ENCODE results near the gene MBNL1.

MBNL1 gene

GRCh38 chr3:152466784-152467183 is 198.1 kb downstream of the MBNL1 start:
- H3K4me3 ChIP-seq (ENCODE audit: low read depth, low read length), result no peak overlapping the region

DNA sequence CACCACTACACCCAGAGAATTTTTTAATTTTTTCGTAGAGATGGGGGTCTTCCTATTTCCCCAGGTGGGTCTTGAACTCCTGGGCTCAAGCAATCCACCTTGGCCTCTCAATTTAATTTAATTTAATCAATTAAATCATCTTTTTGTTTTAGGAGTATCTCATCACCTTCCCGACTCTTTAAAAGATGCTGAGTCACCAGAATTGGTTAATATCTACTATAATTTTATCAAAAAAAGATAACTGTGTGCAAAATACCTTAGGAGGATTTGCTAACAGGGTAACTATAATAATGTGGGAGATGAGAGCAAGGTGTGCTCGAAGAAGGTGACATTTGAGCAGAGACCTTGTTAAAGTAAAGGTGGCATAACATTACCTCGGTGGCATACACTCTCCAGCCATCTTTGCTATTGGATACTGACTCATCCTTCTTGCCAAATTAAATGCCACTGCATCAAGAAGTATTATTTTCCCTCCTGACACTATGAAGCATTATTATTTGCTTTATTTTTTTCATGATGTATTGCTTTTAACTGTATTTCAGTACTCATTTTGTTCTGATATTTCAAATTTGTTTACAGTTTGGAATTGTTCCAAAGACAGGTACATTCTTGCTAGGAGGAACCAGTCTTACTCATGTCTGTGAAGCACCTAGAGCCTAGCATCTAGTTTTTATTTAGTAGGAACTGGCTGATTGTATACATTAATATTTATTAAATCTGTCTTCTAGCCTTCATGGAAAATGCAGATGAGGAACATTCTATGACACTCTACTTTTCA is 200.7 kb downstream of the MBNL1 start:
- H3K4me3 ChIP-seq (ENCODE audit: low read depth, low read length), result no peak overlapping the region

GRCh38 chr3:152470095-152470494 is 201.4 kb downstream of the MBNL1 start:
- no peak overlapping the region for H3K4me3 ChIP-seq (ENCODE audit: low read depth, low read length)

DNA sequence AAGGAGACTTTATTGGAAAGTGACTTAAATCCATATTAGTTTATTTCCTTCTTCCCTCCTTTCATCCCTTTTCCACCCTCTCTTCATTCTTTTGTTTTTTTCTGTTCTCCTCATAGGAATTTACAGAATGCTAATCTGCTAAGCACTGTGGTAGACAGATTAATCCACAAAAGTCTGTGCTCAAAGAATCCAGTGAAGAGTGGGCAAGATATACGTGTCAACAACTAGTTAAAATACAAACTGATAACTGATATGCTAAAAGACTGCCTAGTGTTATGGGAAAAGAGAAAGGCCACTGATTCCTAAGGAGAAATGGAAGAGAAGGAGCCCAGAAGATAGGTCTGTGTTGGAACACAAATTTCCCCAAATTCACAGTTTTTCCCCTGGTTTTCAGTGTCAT is 202.2 kb downstream of the MBNL1 start:
- no peak overlapping the region for H3K4me3 ChIP-seq (ENCODE audit: low read depth, low read length)

GRCh38 chr3:152471814-152472671 is 203.3 kb downstream of the MBNL1 start:
- no peak overlapping the region for H3K4me3 ChIP-seq (ENCODE audit: low read depth, low read length)

DNA sequence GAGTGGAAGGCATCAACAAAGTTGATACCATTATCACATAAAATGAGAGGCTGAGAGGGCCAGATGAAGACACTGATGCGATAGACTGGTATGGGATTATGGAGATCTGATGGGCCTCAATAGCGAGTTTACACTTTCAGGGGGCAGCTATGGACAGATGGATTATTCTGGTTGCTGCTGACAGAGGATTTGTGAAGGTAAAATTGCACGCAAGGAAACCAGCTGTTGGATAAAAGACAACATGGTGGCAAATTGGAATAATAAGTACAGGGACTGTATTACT is 203.9 kb downstream of the MBNL1 start:
- no peak overlapping the region for H3K4me3 ChIP-seq (ENCODE audit: low read depth, low read length)

- no peak overlapping the region for H3K4me3 ChIP-seq (ENCODE audit: low read depth, low read length)
These were observed 205.9 kb downstream of the MBNL1 start for GRCh38 chr3:152474585-152474984.

GRCh38 chr3:152477422-152477821 is 208.7 kb downstream of the MBNL1 start:
- H3K4me3 ChIP-seq (ENCODE audit: low read depth, low read length), result no peak overlapping the region

- H3K4me3 ChIP-seq (ENCODE audit: low read depth, low read length), result no peak overlapping the region
These were observed 211.7 kb downstream of the MBNL1 start for GRCh38 chr3:152480282-152480953.

DNA sequence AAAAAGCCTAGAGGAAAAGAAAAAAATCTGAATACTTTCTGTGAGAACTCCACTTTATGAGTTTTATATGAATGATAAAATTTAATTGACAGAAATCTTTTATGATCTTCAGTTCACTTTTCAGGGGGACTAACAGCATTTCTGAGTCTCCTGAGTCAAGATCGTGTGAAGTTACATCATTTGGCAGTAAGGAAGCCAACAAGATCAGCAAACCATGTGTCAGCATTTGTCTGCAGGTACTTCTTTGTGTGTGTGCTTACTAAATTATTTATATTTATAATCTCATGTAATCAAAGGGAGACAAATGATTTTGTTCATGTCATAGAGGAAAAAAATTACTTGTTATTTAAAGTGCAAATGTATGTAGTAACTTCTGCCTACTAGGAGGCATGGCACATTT is 217.6 kb downstream of the MBNL1 start:
- no peak overlapping the region for H3K4me3 ChIP-seq (ENCODE audit: low read depth, low read length)

DNA sequence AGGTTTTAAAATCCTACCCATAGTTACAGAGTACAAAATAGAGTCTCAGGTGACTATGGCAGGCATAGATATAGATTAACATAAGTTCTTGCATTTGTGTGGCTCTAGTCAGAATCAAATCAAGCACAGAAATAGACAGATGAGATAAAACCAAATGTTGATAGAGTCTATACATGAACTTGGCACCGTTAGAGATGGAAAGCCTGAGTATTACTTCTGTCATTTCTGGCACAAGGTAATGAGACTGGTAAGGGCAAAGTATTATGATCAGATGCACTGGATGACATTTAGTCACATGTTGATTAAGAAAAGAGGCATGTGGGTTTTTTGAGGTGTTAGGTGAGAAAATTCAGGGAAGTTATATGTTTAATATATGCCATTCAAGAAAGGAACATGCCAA is 219.7 kb downstream of the MBNL1 start:
- no peak overlapping the region for H3K4me3 ChIP-seq (ENCODE audit: low read depth, low read length)

DNA sequence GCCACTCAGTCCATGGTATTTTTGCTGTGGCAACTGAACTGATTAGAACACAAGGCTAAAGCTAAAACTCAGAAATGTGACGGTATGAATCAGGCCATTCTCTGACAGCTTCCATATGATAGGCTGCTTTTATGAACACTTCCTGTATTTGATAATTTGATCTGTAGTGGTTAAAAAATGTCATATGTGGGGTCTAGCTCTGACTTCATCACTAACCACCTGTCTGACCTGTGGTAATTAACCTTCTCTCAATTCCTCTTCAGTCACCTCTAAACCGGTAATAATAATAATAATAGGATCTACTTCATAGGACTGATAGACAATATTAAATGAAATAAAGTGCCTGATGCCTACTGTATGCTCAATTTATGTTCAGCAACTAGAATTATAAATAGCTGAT is 223.2 kb downstream of the MBNL1 start:
- no peak overlapping the region for H3K4me3 ChIP-seq (ENCODE audit: low read depth, low read length)

- no peak overlapping the region for H3K4me3 ChIP-seq (ENCODE audit: low read depth, low read length)
These were observed 227.6 kb downstream of the MBNL1 start for GRCh38 chr3:152496286-152496685.

- no peak overlapping the region for H3K4me3 ChIP-seq (ENCODE audit: low read depth, low read length)
These were observed 228.0 kb downstream of the MBNL1 start for GRCh38 chr3:152496716-152497115.

DNA sequence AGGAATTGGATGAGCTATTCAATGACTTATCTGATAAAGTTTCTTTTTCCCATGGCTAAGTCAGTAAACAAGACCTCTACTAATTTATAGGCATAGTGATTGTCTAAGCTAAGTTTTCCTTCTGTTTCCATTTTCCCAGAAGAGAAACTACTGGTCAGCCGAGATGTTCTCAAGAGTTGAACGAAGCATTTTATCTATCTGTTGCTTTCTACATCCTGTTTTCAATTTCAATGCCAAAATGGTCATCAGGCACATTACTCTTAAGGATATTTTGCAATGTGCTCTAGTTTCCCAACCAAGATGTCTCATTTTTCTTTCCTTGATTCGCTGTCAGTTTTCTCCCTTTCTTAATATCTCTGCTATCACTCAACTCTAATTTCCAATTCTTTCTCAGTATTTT is 228.7 kb downstream of the MBNL1 start:
- no peak overlapping the region for H3K4me3 ChIP-seq (ENCODE audit: low read depth, low read length)

DNA sequence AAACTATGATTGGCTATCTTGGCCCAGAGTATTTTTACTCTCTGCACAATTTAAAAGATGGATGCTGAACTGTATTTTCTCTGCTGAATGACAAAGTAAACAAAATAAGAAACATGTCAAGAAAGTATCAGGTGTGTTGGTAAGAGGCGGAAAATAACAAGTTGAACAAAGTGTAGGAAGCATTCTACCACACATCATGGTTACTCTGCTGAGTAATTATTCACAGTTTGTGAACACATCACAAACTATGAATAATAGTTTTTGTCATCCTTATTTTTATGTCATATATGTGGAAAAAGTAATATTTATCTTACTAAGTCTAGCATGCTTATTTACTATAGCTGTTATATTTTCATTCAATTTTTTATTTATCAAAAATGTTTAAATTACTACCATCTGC is 229.2 kb downstream of the MBNL1 start:
- H3K4me3 ChIP-seq (ENCODE audit: low read depth, low read length), result no peak overlapping the region

GRCh38 chr3:152499791-152500385 is 231.2 kb downstream of the MBNL1 start:
- no peak overlapping the region for H3K4me3 ChIP-seq (ENCODE audit: low read depth, low read length)

- no peak overlapping the region for H3K4me3 ChIP-seq (ENCODE audit: low read depth, low read length)
These were observed 237.2 kb downstream of the MBNL1 start for GRCh38 chr3:152505926-152506325.

DNA sequence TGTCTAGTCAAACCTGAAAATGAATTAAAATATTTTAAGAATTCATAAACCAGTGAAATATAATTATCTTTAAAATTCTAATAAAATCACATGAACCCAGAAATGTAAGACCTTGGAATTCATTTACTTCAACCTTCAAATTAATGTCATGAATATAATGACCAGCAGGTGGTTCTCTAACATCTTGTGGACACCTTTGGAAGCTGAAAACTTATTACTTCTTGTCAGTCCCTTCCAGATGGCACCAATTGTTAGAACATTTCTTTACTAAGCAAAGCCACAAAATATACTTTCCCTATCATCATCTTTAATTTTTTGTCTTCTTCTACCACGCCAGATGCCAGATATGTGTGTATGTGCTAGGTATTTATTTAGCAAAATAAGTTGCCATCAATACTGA is 240.0 kb downstream of the MBNL1 start:
- no peak overlapping the region for H3K4me3 ChIP-seq (ENCODE audit: low read depth, low read length)

- no peak overlapping the region for H3K4me3 ChIP-seq (ENCODE audit: low read depth, low read length)
These were observed 243.2 kb downstream of the MBNL1 start for GRCh38 chr3:152511904-152512303.

DNA sequence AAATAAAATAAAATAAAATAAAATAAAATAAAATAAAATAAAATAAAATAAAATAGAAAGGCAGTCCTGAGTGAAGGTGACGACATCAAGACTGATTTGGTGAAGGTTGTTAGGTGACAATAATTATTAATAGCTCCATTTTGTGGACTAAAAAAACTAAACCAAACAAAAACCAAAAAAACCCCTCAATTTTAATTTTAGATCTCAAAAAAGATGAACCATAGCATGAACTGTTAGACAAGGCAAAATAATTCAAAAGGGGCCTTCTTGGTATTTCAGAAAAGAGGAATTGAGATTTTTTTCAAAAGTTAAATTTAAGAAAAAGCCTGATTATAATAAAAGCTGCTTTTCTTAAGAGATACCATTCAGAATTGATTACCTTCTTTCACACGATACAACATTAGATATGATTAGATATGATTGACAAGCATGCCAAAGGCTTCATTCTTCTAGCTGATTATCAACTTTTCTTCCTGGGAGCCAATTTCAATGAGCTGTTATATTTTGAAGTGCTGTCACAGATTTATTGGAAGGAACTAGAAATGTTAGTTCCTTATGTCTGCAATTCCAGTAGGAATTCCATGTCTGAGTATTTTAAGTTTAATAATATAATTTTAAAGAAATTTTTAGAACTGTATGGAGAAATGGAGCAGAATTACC is 244.7 kb downstream of the MBNL1 start:
- H3K4me3 ChIP-seq (ENCODE audit: low read depth, low read length), result no peak overlapping the region

All from iPS-11a (cell line).